Nephron (organoid): ENCODE measurements around the gene CTNS.

Experiments
- H3K27ac Mint-ChIP-seq, 3 experiments: 2 replicates each; pipeline ENCODE4 v1.8.0; 2020; ENCODE audit warnings: mixed read lengths in 3 of 3, mild to moderate bottlenecking in 2 of 3, moderate library complexity in 1 of 3
- H3K27me3 Mint-ChIP-seq: 2 replicates; pipeline ENCODE4 v1.8.0; 2021; ENCODE audit warnings: low read depth, mild to moderate bottlenecking, moderate library complexity, mixed read lengths
- H3K36me3 Mint-ChIP-seq: 2 replicates; pipeline ENCODE4 v1.8.0; 2020; ENCODE audit warnings: low read depth, mixed read lengths
- H3K4me1 Mint-ChIP-seq: 2 replicates; pipeline ENCODE4 v1.8.0; 2020; ENCODE audit warnings: mixed read lengths
- H3K4me3 Mint-ChIP-seq, 3 experiments: 2 replicates each; pipeline ENCODE4 v1.8.0; 2020; ENCODE audit warnings: mild to moderate bottlenecking in 3 of 3, mixed read lengths in 3 of 3, moderate library complexity in 2 of 3
- H3K9me3 Mint-ChIP-seq: 2 replicates; pipeline ENCODE4 v1.8.0; 2020; ENCODE audit warnings: mixed read lengths
- TF ChIP-seq, protein P1 (sequence below), 3 experiments: fragments of 200-600 bp; sonication (generic); IDR thresholded peaks; one replicate each; pipeline ENCODE4 v1.5.0; 2021; ENCODE audit warnings: antibody characterized with exemption in 3 of 3; ENCODE audit not compliant: unreplicated experiment in 3 of 3

The CTNS gene

DNA sequence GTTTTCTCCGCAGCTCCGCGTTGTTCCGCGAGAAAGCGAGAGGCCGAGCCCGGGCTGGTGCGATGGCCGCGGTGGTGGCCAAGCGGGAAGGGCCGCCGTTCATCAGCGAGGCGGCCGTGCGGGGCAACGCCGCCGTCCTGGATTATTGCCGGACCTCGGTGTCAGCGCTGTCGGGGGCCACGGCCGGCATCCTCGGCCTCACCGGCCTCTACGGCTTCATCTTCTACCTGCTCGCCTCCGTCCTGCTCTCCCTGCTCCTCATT is 32.5 kb downstream of the CTNS start:
- H3K4me1 Mint-ChIP-seq = peaks cover 32% of the 10 kb centered on the region

DNA sequence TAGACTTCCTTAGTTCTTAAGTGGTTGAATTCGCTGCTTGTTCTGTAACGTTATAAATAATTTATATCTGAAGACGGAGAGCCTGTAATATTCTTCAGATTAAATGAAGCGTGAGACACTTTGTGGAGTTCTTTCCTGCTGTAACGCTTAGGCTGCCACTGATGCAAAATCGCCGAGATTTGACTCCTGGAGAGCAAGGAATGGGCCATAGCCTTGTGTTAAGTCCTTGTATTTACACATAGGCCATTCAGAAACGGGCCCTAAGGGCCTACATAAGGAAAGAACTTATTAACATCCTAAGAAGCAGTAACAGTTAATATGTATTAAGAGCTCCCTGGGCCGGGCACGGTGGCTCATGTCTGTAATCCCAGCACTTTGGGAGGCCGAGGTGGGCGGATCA is 33.0 kb downstream of the CTNS start:
- Mint-ChIP-seq H3K4me3 (peak overlapping the region; percentile 95 to 98 (median 98)), H3K4me1 (peaks cover 32% of the 10 kb centered on the region), H3K27ac (peak overlapping the region; percentile 54 to 98 (median 81)), H3K27me3 (peaks cover 5% of the 10 kb centered on the region), H3K36me3 (peaks cover 19% of the 10 kb centered on the region), H3K9me3 (no peaks in the 10 kb centered on the region)
- TF ChIP-seq, protein P1, sequence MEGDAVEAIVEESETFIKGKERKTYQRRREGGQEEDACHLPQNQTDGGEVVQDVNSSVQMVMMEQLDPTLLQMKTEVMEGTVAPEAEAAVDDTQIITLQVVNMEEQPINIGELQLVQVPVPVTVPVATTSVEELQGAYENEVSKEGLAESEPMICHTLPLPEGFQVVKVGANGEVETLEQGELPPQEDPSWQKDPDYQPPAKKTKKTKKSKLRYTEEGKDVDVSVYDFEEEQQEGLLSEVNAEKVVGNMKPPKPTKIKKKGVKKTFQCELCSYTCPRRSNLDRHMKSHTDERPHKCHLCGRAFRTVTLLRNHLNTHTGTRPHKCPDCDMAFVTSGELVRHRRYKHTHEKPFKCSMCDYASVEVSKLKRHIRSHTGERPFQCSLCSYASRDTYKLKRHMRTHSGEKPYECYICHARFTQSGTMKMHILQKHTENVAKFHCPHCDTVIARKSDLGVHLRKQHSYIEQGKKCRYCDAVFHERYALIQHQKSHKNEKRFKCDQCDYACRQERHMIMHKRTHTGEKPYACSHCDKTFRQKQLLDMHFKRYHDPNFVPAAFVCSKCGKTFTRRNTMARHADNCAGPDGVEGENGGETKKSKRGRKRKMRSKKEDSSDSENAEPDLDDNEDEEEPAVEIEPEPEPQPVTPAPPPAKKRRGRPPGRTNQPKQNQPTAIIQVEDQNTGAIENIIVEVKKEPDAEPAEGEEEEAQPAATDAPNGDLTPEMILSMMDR (IDR thresholded peaks at IDR 0.05; ENCODE audit: unreplicated experiment in 3 of 3) = no peak

More for the DNA sequence above, 32.5 kb downstream of the CTNS start:
- peaks cover 5% of the 10 kb centered on the region for H3K27me3 Mint-ChIP-seq
- H3K9me3 Mint-ChIP-seq = no peaks in the 10 kb centered on the region
- H3K4me3 Mint-ChIP-seq = peak overlapping the region; percentile 95 to 98 (median 98)
- H3K36me3 Mint-ChIP-seq = peaks cover 25% of the 10 kb centered on the region
- H3K27ac Mint-ChIP-seq = peak overlapping the region; percentile 54 to 98 (median 81)
- TF ChIP-seq, protein P1 (IDR thresholded peaks at IDR 0.05; ENCODE audit: unreplicated experiment in 3 of 3) = no peak

DNA sequence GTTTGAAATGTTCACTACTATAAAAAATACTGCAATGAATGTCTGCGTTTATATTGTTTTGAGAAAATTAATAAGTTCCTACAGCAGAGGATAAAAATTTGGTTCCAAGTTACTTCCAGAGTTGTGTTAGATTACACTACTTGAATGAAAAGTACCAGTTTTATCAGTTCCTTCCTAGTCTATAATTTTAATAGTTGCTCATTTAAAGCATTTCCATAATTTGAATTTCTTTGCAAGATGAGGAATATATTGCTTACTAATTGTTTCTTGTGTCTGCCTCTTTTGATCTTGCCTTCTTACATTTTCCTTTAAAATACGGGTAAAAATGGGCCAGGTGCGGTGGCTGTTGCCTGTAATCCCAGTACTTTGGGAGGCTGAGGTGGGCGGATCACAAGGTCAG is 36.0 kb downstream of the CTNS start:
- peak overlapping the region in 1 of 3 experiments; percentile 32 for H3K4me3 Mint-ChIP-seq
- H3K9me3 Mint-ChIP-seq = no peaks in the 10 kb centered on the region
- peaks cover 12% of the 10 kb centered on the region for H3K4me1 Mint-ChIP-seq
- H3K27me3 Mint-ChIP-seq = no peaks in the 10 kb centered on the region
- TF ChIP-seq, protein P1 (IDR thresholded peaks at IDR 0.05; ENCODE audit: unreplicated experiment in 3 of 3) = no peak
- no peak overlapping the region for H3K27ac Mint-ChIP-seq
- peaks cover 8% of the 10 kb centered on the region for H3K36me3 Mint-ChIP-seq

DNA sequence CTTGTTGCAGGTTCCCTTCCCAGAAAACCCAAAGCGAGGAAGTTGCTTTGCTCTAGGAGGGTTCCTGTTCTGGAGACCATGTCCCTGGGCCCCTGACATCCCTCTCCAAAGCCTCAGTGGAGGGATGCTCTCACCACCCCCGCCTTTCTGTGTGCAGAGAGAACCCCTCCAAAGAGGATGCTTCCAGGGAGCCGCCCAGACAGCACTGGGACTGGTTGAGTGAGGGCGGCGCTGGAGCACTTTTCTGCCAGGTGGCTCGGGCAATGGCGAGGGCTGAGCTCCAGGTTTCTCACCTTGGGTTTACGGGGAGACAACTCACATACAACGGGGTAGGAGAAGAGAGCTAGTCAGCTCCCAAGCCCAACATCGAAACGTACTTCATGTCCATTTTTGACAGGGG is 39.3 kb downstream of the CTNS start:
- Mint-ChIP-seq H3K36me3 (peaks cover 5% of the 10 kb centered on the region), H3K27ac (no peak overlapping the region), H3K9me3 (no peaks in the 10 kb centered on the region), H3K27me3 (no peaks in the 10 kb centered on the region), H3K4me1 (peaks cover 5% of the 10 kb centered on the region), H3K4me3 (no peak overlapping the region)
- TF ChIP-seq, protein P1 (IDR thresholded peaks at IDR 0.05; ENCODE audit: unreplicated experiment in 3 of 3) = no peak

DNA sequence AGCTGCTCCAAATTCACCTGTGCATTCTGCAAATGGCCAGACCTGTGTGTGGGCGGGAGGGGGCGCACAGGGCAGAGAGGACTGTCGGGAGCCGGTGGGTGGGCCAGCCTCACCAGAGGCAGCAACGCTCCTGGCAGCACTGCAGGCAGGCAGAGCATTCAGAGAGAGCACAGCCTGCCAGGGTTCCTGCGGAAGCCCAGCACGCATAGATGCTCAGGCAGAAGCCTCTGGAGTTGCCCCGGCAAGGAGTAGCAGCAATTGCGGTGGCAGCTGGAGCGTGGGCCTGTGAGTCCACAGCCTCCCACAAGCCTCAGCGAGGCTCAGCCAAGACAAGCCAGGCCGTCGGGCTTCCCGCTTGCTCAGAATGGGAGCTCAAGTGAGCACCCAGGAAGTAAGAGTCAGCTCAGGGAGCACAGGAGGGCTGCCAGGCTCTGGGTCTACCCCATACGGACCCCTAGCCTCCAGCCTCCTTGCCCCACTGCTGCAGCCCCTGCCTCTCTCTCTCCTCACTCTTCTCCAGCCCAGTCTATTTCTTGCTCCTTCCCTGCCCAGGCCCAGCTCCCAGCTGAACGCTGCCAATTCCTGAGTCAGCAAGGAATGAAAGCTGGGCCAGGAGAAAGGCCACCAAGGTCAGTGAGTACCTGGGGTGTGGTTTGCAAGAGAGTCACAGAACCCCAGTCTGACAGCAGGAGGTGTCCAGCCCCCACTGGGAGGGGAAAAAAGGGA is 41.7 kb downstream of the CTNS start:
- peaks cover 2% of the 10 kb centered on the region for H3K27me3 Mint-ChIP-seq
- no peaks in the 10 kb centered on the region for H3K9me3 Mint-ChIP-seq
- H3K36me3 Mint-ChIP-seq = no peaks in the 10 kb centered on the region
- TF ChIP-seq, protein P1 (IDR thresholded peaks at IDR 0.05; ENCODE audit: unreplicated experiment in 3 of 3) = no peak
- H3K4me1 Mint-ChIP-seq = peaks cover 5% of the 10 kb centered on the region
- no peak overlapping the region for H3K27ac Mint-ChIP-seq
- H3K4me3 Mint-ChIP-seq = no peak overlapping the region
